Aorta (tissue), 5 donors: ENCODE measurements around the gene RWDD1. TPM values are rescaled to one million over a fixed set of nuclear protein-coding genes. Genes with fewer than 3 reads are reported as not detected.

Experiments used
- ATAC-seq: fragments of 200-7000 bp; cut with Tn5 transposase; one replicate; pipeline ENCODE4 v1.9.1; 2022; ENCODE audit warnings: moderate library complexity; ENCODE audit not compliant: low FRiP score
- DNase-seq, 2 donors: peaks; one replicate each; pipeline ENCODE4 v3.0.0-alpha.2; 2020
- H3K27ac ChIP-seq, 2 donors: one replicate each; pipeline ENCODE4 v1.5.1; 2013; ENCODE audit warnings: low read length in 2 of 2, mild to moderate bottlenecking in 2 of 2, moderate library complexity in 2 of 2, control low read depth in 1 of 2, inconsistent platforms in 1 of 2, low read depth in 1 of 2
- H3K27me3 ChIP-seq, 2 donors: one replicate each; pipeline ENCODE4 v1.6.1; 2013; ENCODE audit warnings: control low read depth in 1 of 2, low read length in 1 of 2, mild to moderate bottlenecking in 1 of 2, moderate library complexity in 1 of 2; ENCODE audit not compliant: insufficient read depth in 2 of 2, control insufficient read depth in 1 of 2
- H3K36me3 ChIP-seq, 2 donors: one replicate each; pipeline ENCODE4 v1.6.1; 2013; ENCODE audit warnings: control low read depth in 1 of 2, low read length in 1 of 2, mild to moderate bottlenecking in 1 of 2; ENCODE audit not compliant: insufficient read depth in 2 of 2, control insufficient read depth in 1 of 2
- H3K4me1 ChIP-seq, 2 donors: one replicate each; pipeline ENCODE4 v1.6.1; 2013; ENCODE audit warnings: low read length in 2 of 2, control low read depth in 1 of 2, mild to moderate bottlenecking in 1 of 2, moderate library complexity in 1 of 2; ENCODE audit not compliant: insufficient read depth in 2 of 2, control insufficient read depth in 1 of 2
- H3K4me3 ChIP-seq, 2 donors: one replicate each; pipeline ENCODE4 v1.5.1; 2013; ENCODE audit warnings: low read length in 2 of 2, control low read depth in 1 of 2, mild to moderate bottlenecking in 1 of 2
- H3K9me3 ChIP-seq: one replicate; pipeline ENCODE4 v1.6.1; 2013; ENCODE audit warnings: mild to moderate bottlenecking, low read length; ENCODE audit not compliant: control insufficient read depth
- WGBS, 2 donors: extraction: QIAGEN DNeasy Blood & Tissue Kit; methylation state at CpG; one replicate each; pipeline ENCODE4 v1.1.7; 2013; 5-methylcytosine and 5-hydroxymethylcytosine counted together
- intact Hi-C, 2 donors: fragments of 100-400 bp; cut with DNase I; formaldehyde crosslinking; loops; one replicate each; pipeline versions ENCODE4 v1.14.2 to v1.15.0; 2022
- long read RNA-seq, 2 donors: library from polyadenylated mRNA; unstranded; transcript quantifications; one replicate each; pipeline ENCODE4 v2.0.0, GENCODE V29; 2020 to 2021
- polyA plus RNA-seq, 2 donors: library from polyadenylated mRNA; stranded (reverse); fragments of 200-250 nt; gene quantifications; one replicate each; pipeline ENCODE4 v1.2.3, GENCODE V29; 2013
- total RNA-seq, 2 donors: library from RNA; stranded (reverse); fragmentation: NEBNext Ultra II Directional; extraction: Animal tissue kit (Norgen Biotek cat#: 25700); gene quantifications; one replicate each; pipeline ENCODE4 v1.2.1, GENCODE V29; 2021
- donor health status: healthy with polysubstance abuse.
- donor health status: Bipolar disorder and iron deficiency.
- donor health status: DM: no; HTN: no; CAD: no.
- donor health status: DM: no; HTN: no; CAD: no.
- donor health status: DM: yes; HTN: yes; CAD: no.

The RWDD1 gene, protein sequence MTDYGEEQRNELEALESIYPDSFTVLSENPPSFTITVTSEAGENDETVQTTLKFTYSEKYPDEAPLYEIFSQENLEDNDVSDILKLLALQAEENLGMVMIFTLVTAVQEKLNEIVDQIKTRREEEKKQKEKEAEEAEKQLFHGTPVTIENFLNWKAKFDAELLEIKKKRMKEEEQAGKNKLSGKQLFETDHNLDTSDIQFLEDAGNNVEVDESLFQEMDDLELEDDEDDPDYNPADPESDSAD
- total RNA-seq (10 to 100 TPM; 40.2 to 41.9 TPM), polyA plus RNA-seq (100 to 1,000 TPM in 1 of 2 donors, 10 to 100 TPM in 1; 74.7 to 111 TPM)
- long read RNA-seq, donor 1, full-length matches to known transcripts: 18 of 47 reads
- long read RNA-seq, donor 1, partial matches to known transcripts: 25 of 47 reads
- long read RNA-seq, donor 1, other reads (novel, unspliced or antisense): 4 of 47 reads
- long read RNA-seq, donor 2, full-length matches to known transcripts: 11 of 30 reads
- long read RNA-seq, donor 2, partial matches to known transcripts: 17 of 30 reads
- long read RNA-seq, donor 2, other reads (novel, unspliced or antisense): 2 of 30 reads

DNA sequence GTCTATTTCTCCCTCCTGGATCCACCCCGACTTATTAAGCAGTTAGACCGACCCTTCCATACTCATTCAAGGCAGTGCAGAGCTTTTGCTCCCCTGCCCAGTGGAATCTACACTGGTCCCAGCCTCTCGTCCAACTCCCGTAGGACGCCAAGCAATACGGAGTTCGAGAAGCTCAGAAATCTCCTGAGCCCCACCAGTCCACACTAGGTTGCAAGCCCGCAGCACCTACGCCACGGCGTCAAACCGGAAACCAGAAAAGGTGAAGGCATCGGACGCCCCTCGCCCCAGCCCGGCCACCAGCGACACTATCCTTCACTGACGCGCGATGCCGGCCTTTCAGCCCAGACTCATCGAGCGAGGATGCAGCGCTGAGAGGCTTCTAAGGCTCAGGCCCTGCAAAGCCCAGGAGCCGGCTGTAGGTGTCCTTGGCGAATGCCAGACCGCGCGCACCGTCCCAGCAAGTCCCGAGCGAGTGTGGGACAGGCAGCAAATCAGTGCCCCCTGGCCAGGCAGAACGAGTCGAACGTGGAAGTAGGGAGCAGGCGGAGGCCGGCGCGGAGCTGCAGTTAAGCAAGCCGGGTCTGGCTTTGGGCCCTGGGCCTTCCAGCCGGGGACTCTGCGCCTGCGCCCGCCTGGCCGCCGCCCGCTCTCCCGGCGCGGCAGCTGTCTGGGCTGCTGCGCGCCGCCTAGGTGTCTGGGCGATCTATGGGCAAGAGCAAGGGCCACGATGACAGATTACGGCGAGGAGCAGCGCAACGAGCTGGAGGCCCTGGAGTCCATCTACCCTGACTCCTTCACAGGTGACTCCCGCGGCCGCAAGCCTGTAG is at the start of gene RWDD1:
TSS of gene RWDD1 (plus strand) at position 649 of the 827 bp plus-strand sequence. CDS start at position 728, 79 bp downstream.
- no peaks in the 10 kb centered on the region for H3K9me3 ChIP-seq
- intact Hi-C loops: no loop called here
- H3K4me3 ChIP-seq: peak within 1 kb of the TSS; percentile 39 to 90
- DNase-seq (peak; percentile 99 to 100), ATAC-seq (peak; percentile 100)
- WGBS, 2 donors: 0% methylated on average over 62 of the region's 62 CpGs
- H3K27me3 ChIP-seq: no peaks in the 10 kb centered on the region
- peak within 1 kb of the TSS; percentile 49 to 79 for H3K27ac ChIP-seq
- H3K4me1 ChIP-seq: peaks cover 0 to 3% of the 10 kb centered on the region in 2 donors
- H3K36me3 ChIP-seq: no peaks in the 10 kb centered on the region

DNA sequence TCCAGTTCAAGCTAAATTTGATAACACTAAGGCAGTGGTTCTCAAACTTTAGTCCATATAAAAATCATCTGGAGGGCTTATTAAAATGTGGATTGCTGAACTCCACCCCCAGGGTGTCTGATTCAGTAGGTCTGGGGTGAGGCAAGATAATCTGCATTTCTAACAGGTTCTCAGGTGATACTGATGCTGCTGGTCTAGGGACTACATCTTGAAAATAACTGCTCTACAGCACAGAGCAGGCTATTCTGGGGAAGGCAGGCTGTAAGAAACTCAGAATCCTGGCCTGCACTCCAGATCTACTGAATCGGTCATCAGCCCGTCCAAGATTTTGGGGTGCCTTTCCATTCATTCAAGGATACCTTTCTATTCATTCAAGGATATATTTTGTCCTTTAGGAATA is 48.4 kb upstream of the RWDD1 start:
- WGBS, 2 donors: 76 to 91% methylated on average over 2 of the region's 2 CpGs
- no peak overlapping the region for H3K27ac ChIP-seq
- H3K27me3 ChIP-seq: no peaks in the 10 kb centered on the region
- no peaks in the 10 kb centered on the region for H3K9me3 ChIP-seq
- H3K4me1 ChIP-seq: no peaks in the 10 kb centered on the region
- ATAC-seq (no peak), DNase-seq (no peak)
- intact Hi-C loops: no loop called here
- H3K4me3 ChIP-seq: no peak overlapping the region
- peaks cover 2% of the 10 kb centered on the region in 2 donors for H3K36me3 ChIP-seq

DNA sequence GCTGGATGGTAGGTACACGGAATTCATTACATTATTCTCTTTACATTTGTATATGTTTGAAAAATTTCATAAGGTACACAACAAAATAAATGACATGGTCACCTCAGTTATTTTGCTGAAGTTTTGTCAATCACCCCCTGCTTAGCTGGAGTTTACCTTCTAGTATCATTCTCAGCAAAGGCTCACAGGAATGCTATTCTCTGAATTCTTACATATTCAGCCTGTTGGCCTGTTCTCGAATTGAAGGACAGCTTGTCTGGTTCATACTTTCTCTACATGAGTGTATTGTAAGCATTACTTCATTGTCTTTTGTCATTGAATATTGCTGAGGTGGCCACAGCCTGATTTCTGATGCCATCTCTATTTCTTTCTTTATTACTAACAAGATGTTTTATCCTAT is 47.1 kb upstream of the RWDD1 start:
- H3K4me3 ChIP-seq: no peak overlapping the region
- no peaks in the 10 kb centered on the region for H3K36me3 ChIP-seq
- H3K27me3 ChIP-seq: no peaks in the 10 kb centered on the region
- no peak overlapping the region for H3K27ac ChIP-seq
- intact Hi-C loops: no loop called here
- DNase-seq: no peak
- no peaks in the 10 kb centered on the region for H3K9me3 ChIP-seq
- no peaks in the 10 kb centered on the region for H3K4me1 ChIP-seq
- 88 to 91% methylated on average over 2 of the region's 2 CpGs for WGBS, 2 donors
- ATAC-seq: no peak

DNA sequence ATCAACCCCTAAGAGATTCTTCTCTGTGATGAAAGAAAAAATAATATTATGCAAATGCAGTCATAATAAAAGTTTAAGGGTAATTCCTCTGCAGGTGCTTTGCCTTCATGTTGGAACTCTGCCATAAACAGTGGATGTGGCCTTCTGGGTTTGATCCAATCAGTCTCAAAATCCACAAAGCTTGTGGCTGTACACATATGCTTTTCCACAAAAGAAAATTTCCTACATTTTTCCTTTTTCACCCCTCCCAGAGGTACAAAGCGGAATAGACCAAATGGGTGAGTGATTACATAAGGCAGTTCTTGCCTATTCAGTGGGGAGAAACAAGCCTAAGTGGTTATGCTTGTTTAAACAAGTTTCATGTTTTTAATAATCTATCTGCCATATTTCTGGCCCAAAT is 43.2 kb upstream of the RWDD1 start:
- no peaks in the 10 kb centered on the region for H3K27me3 ChIP-seq
- no peaks in the 10 kb centered on the region for H3K36me3 ChIP-seq
- ATAC-seq (no peak), DNase-seq (no peak)
- 81 to 87% methylated on average over 1 of the region's 1 CpG for WGBS, 2 donors
- H3K4me3 ChIP-seq: no peak overlapping the region
- H3K27ac ChIP-seq: no peak overlapping the region
- peaks cover 1% of the 10 kb centered on the region for H3K9me3 ChIP-seq
- no peaks in the 10 kb centered on the region for H3K4me1 ChIP-seq
- intact Hi-C loops: no loop called here

DNA sequence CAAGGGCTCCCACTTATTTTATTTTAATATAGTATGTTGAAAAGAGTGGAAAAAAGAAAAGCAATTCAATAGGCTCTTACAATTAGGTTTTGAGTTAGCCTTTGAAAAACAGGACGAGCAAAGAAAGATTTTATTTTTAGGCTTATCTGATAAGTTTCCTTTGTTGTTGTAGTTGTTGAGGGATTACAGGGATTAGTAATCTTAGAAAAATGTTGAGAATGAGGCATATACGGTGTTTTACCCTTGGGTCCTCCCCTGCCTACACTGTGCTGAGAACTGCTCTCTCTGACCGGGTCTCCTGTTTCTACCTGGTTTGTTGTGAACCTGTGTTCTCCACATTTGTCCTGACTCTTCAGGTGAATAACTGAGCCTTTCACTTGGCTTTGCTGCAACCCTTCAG is 42.5 kb upstream of the RWDD1 start:
- WGBS, 2 donors: 5 to 19% methylated on average over 3 of the region's 3 CpGs
- intact Hi-C loops: no loop called here
- DNase-seq: no peak

DNA sequence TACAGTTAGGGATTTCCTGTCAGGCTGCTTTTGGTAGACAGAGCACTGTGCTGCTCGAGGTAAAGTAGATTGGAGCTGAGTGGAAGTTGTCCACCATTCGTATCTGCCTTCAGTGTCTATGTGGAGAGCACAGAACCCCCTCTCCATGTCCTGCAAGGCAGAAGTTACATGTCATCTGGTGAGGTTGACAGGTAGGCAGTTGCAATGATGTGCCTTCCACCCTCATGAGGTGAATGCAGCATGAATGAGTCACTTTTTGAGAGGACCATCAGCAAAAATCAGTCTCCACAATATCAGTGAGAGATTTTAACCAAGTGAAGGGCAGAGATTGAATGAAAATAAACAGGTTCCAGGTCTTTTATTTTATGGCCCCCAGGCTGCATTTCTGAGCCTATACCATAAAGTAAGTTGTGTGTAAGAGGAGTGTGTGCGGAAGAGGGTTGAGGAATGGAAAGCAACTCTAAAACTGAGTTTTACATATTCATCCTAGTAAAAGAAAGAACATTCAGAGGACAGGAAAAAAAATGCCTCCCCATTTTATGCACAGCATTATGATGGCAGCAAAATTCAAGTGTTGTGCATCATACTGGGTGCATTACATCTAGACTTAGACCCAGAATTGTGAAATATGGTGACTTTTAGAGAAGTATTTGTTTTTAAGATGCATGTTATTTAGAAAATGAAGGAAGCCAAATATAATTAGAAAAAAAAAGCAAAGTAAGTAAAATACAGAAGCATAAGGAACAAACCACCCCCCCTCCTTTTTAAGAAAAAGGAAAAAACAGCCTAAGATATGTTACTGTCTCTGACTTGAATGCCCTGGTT is 41.6 kb upstream of the RWDD1 start:
- no peak for ATAC-seq
- Histone ChIP-seq H3K4me3 (no peak overlapping the region), H3K27me3 (no peaks in the 10 kb centered on the region), H3K4me1 (no peaks in the 10 kb centered on the region), H3K27ac (no peak overlapping the region), H3K36me3 (no peaks in the 10 kb centered on the region), H3K9me3 (peaks cover 1% of the 10 kb centered on the region)
- no peak for DNase-seq
- 74 to 77% methylated on average over 3 of the region's 3 CpGs for WGBS, 2 donors
- intact Hi-C loops: loop anchor here (5.0 to 10.0 kb wide), 2 partner anchors 247 to 315 kb away; no protein-coding TSS in a partner anchor

More for the DNA sequence above, 42.5 kb upstream of the RWDD1 start:
- no peak for ATAC-seq
- H3K4me1 ChIP-seq: no peaks in the 10 kb centered on the region
- no peaks in the 10 kb centered on the region for H3K36me3 ChIP-seq
- peaks cover 1% of the 10 kb centered on the region for H3K9me3 ChIP-seq
- no peaks in the 10 kb centered on the region for H3K27me3 ChIP-seq
- no peak overlapping the region for H3K4me3 ChIP-seq
- no peak overlapping the region for H3K27ac ChIP-seq

DNA sequence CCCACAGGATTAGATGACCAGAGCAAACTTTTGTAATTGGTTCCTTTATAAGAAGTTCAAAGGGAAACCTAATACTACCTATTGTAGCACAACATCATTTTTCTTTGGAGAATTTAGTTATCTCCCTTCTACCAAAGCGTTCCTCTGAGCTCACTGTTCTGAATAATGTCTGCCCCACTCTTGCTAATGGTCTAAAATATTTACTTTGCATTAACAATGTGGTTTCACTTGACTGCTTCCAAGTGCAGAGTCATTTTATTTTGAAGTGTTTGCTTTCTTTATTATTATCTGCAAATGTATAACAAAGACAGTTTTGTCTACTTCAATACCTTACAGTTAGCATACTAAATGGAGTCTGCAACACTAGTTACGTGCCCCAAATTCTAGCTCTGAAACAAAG is 40.9 kb upstream of the RWDD1 start:
- intact Hi-C loops: loop anchor here (5.0 to 10.0 kb wide), 2 partner anchors 248 to 314 kb away; no protein-coding TSS in a partner anchor
- ATAC-seq: no peak

More for the DNA sequence above, 40.9 kb upstream of the RWDD1 start:
- 60 to 75% methylated on average over 2 of the region's 2 CpGs for WGBS, 2 donors
- Histone ChIP-seq H3K27ac (no peak overlapping the region), H3K36me3 (no peaks in the 10 kb centered on the region), H3K9me3 (peaks cover 1% of the 10 kb centered on the region), H3K4me1 (no peaks in the 10 kb centered on the region), H3K27me3 (no peaks in the 10 kb centered on the region), H3K4me3 (no peak overlapping the region)
- no peak for DNase-seq
